Esophagus muscularis mucosa (tissue), 4 donors: ENCODE results near the gene TMEM121B.

Source experiments
- EP300 ChIP-seq: sonication (generic); formaldehyde crosslinking; IDR thresholded peaks from one replicate; pipeline ENCODE4 v1.6.1; 2017; ENCODE audit warnings: antibody characterized with exemption
- POLR2A ChIP-seq: fragments of 450-650 bp; IDR thresholded peaks from one replicate; pipeline ENCODE4 v1.6.1; 2017; ENCODE audit warnings: antibody characterized with exemption, moderate library complexity, mild to moderate bottlenecking, low read depth
- POLR2AphosphoS5 ChIP-seq, 2 donors: sonication (generic); formaldehyde crosslinking; IDR thresholded peaks; one replicate each; pipeline ENCODE4 v1.6.1; 2017; ENCODE audit warnings: antibody characterized with exemption in 2 of 2
- TF ChIP-seq, protein P1 (sequence below), 3 experiments: fragments of 200-600 bp in 2 of 3; fragments of 450-650 bp in 1 of 3; sonication (generic) in 2 of 3; IDR thresholded peaks; one replicate each; pipeline ENCODE4 v1.5.1; 2017 to 2019; ENCODE audit warnings: antibody characterized with exemption in 3 of 3, mild to moderate bottlenecking in 2 of 3, moderate library complexity in 1 of 3

DNA sequence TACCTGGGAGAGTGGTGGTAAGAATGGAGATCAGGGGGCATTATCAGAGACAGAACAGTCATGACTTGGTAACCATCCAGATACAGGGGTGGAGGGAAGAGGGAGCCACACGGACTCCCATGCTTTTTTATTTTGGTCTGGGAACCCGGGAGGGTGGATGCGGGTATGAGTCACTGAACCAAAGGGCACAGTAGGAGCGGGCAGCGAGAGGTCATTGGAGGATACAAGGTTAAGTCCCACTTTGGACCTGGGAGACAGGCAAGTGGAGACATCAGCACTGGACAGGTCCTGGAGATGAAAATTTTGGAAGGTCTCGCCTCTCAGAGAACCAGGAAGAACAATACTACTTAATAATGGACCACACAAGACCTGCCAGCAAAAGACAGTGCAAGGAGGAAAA is 31.2 kb upstream of the TMEM121B start:
- TF ChIP-seq, protein P1, sequence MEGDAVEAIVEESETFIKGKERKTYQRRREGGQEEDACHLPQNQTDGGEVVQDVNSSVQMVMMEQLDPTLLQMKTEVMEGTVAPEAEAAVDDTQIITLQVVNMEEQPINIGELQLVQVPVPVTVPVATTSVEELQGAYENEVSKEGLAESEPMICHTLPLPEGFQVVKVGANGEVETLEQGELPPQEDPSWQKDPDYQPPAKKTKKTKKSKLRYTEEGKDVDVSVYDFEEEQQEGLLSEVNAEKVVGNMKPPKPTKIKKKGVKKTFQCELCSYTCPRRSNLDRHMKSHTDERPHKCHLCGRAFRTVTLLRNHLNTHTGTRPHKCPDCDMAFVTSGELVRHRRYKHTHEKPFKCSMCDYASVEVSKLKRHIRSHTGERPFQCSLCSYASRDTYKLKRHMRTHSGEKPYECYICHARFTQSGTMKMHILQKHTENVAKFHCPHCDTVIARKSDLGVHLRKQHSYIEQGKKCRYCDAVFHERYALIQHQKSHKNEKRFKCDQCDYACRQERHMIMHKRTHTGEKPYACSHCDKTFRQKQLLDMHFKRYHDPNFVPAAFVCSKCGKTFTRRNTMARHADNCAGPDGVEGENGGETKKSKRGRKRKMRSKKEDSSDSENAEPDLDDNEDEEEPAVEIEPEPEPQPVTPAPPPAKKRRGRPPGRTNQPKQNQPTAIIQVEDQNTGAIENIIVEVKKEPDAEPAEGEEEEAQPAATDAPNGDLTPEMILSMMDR (IDR thresholded peaks at IDR 0.05): no peak
- TF ChIP-seq POLR2A (no peak), POLR2AphosphoS5 (IDR thresholded peaks at IDR 0.05) (no peak), EP300 (no peak)
